ENCODE data around the gene MSX2. TPM values are rescaled to one million over a fixed set of nuclear protein-coding genes. Genes with fewer than 3 reads are reported as not detected.

MSX2 gene
- total and polyA plus RNA-seq, 4 donors, result 0.34 to 2.1 (median 0.80) TPM

- 5 to 9% methylated on average over 16 of the region's 16 CpGs for WGBS, 2 donors
- peaks cover 8 to 58% (median 54%) of the 10 kb centered on the region in 3 donors for H3K27me3 ChIP-seq (ENCODE audit: control insufficient read depth in 3 of 3, insufficient read depth in 3 of 3, low read length in 2 of 3)
- no peak overlapping the region for H3K27ac ChIP-seq (ENCODE audit: low read depth in 1 of 2, low read length in 1 of 2)
- no peak overlapping the region for H3K9ac ChIP-seq (ENCODE audit: insufficient read depth in 1 of 2, low read length in 2 of 2)
- ATAC-seq (ENCODE audit: insufficient read depth, low FRiP score) (no peak), DNase-seq (peak in 1 of 3 donors; percentile 8)
- no peaks in the 10 kb centered on the region for H3K36me3 ChIP-seq (ENCODE audit: control insufficient read depth in 4 of 4, insufficient read depth in 4 of 4, low read length in 4 of 4)
- H3K4me3 ChIP-seq, result no peak overlapping the region
- H3K9me3 ChIP-seq (ENCODE audit: control insufficient read depth in 4 of 4, insufficient read depth in 3 of 4, low read length in 3 of 4), result peaks cover 0 to 2% (median 0%) of the 10 kb centered on the region in 4 donors
- peaks cover 0 to 25% (median 4%) of the 10 kb centered on the region in 5 donors for H3K4me1 ChIP-seq (ENCODE audit: control insufficient read depth in 5 of 5, insufficient read depth in 5 of 5, low read length in 5 of 5)
- no peak for TF ChIP-seq CTCF (IDR thresholded peaks at IDR 0.05; ENCODE audit: control extremely low read depth, extremely low read depth)
Measured at GRCh38 chr5:174692982-174693422, 31.4 kb upstream of the MSX2 start.

- 28 to 32% methylated on average over 11 of the region's 11 CpGs for WGBS, 2 donors
- ATAC-seq (ENCODE audit: insufficient read depth, low FRiP score), result no peak
- H3K27ac ChIP-seq (ENCODE audit: low read depth in 1 of 2, low read length in 1 of 2), result no peak overlapping the region
- H3K9me3 ChIP-seq (ENCODE audit: control insufficient read depth in 4 of 4, insufficient read depth in 3 of 4, low read length in 3 of 4), result peaks cover 0 to 2% (median 0%) of the 10 kb centered on the region in 4 donors
- H3K27me3 ChIP-seq (ENCODE audit: control insufficient read depth in 3 of 3, insufficient read depth in 3 of 3, low read length in 2 of 3), result peaks cover 4 to 50% (median 45%) of the 10 kb centered on the region in 3 donors
- H3K36me3 ChIP-seq (ENCODE audit: control insufficient read depth in 4 of 4, insufficient read depth in 4 of 4, low read length in 4 of 4), result no peaks in the 10 kb centered on the region
- DNase-seq, result peak; percentile 37 to 62 (median 47)
- peaks cover 0 to 25% (median 4%) of the 10 kb centered on the region in 5 donors for H3K4me1 ChIP-seq (ENCODE audit: control insufficient read depth in 5 of 5, insufficient read depth in 5 of 5, low read length in 5 of 5)
- H3K9ac ChIP-seq (ENCODE audit: insufficient read depth in 1 of 2, low read length in 2 of 2), result no peak overlapping the region
- H3K4me3 ChIP-seq, result no peak overlapping the region
- TF ChIP-seq CTCF (IDR thresholded peaks at IDR 0.05; ENCODE audit: control extremely low read depth, extremely low read depth), result no peak
Measured at GRCh38 chr5:174693697-174694385, 30.5 kb upstream of the MSX2 start.

- no peak overlapping the region for H3K9ac ChIP-seq (ENCODE audit: insufficient read depth in 1 of 2, low read length in 2 of 2)
- 22 to 27% methylated on average over 7 of the region's 7 CpGs for WGBS, 2 donors
- no peaks in the 10 kb centered on the region for H3K9me3 ChIP-seq (ENCODE audit: control insufficient read depth in 4 of 4, insufficient read depth in 3 of 4, low read length in 3 of 4)
- no peak overlapping the region for H3K27ac ChIP-seq (ENCODE audit: low read depth in 1 of 2, low read length in 1 of 2)
- ATAC-seq (ENCODE audit: insufficient read depth, low FRiP score) (no peak), DNase-seq (peak; percentile 60 to 89 (median 78))
- H3K4me1 ChIP-seq (ENCODE audit: control insufficient read depth in 5 of 5, insufficient read depth in 5 of 5, low read length in 5 of 5), result peaks cover 0 to 25% (median 4%) of the 10 kb centered on the region in 5 donors
- no peak for TF ChIP-seq CTCF (IDR thresholded peaks at IDR 0.05; ENCODE audit: control extremely low read depth, extremely low read depth)
- H3K27me3 ChIP-seq (ENCODE audit: control insufficient read depth in 3 of 3, insufficient read depth in 3 of 3, low read length in 2 of 3), result peaks cover 3 to 42% (median 38%) of the 10 kb centered on the region in 3 donors
- no peak overlapping the region for H3K4me3 ChIP-seq
- no peaks in the 10 kb centered on the region for H3K36me3 ChIP-seq (ENCODE audit: control insufficient read depth in 4 of 4, insufficient read depth in 4 of 4, low read length in 4 of 4)
Measured at GRCh38 chr5:174694611-174695010, 29.8 kb upstream of the MSX2 start.
